ENCODE measurements around the gene FARP1. TPM values are rescaled to one million over a fixed set of nuclear protein-coding genes. Genes with fewer than 3 reads are reported as not detected.

The FARP1 gene
- total and polyA plus RNA-seq, 2 of the 8 experiments (the other 6 are each of a cell fraction or from before 2014, with no cell fraction given): 24.7 to 104 TPM

- Histone ChIP-seq H3K18ac (ENCODE audit: extremely low read depth, low read length) (no peak overlapping the region), H2BK120ac (replicated peaks; ENCODE audit: low read depth, low read length) (no peak overlapping the region), H3K79me1 (ENCODE audit: low read depth, low read length) (no peaks in the 10 kb centered on the region), H3K4me2 (ENCODE audit: insufficient read depth in 1 of 2, low read depth in 2 of 2, low read length in 2 of 2) (no peak overlapping the region), H4K20me1 (replicated peaks in 1 of 2; ENCODE audit: control insufficient read depth in 1 of 2, insufficient read depth in 2 of 2, low read length in 2 of 2) (peaks cover 2 to 3% of the 10 kb centered on the region in 2 experiments), H2BK5ac (ENCODE audit: low read depth, low read length) (no peak overlapping the region), H3K56ac (replicated peaks; ENCODE audit: insufficient read length, low read depth, low read length) (no peak overlapping the region), H3K36me3 (ENCODE audit: control insufficient read depth in 2 of 4, insufficient read depth in 4 of 4, low read length in 3 of 4) (peaks cover 0 to 6% (median 2%) of the 10 kb centered on the region in 4 experiments; a peak in 4 of 8 replicates), H2AFZ (ENCODE audit: low read length) (no peak overlapping the region), H3K27me3 (replicated peaks in 1 of 4; ENCODE audit: control insufficient read depth in 3 of 4, extremely low read depth in 1 of 4, insufficient read depth in 3 of 4, low read length in 3 of 4) (no peaks in the 10 kb centered on the region), H2AK5ac (ENCODE audit: low read depth, low read length) (no peak overlapping the region), H3K23me2 (ENCODE audit: low read depth, low read length) (no peaks in the 10 kb centered on the region), H4K5ac (ENCODE audit: insufficient read length, low read depth, low read length) (no peak overlapping the region), H3K27ac (ENCODE audit: low read depth, low read length) (no peak overlapping the region), H3K9me3 (ENCODE audit: insufficient read depth in 2 of 2, low read depth in 1 of 2, low read length in 1 of 2) (no peaks in the 10 kb centered on the region), H3K79me2 (ENCODE audit: control insufficient read depth in 1 of 2, insufficient read depth in 2 of 2, low read length in 2 of 2) (no peaks in the 10 kb centered on the region), H4K8ac (ENCODE audit: extremely low read depth, insufficient read depth, low read length) (no peak overlapping the region), H2BK12ac (ENCODE audit: low read depth, low read length) (no peak overlapping the region), H3K23ac (ENCODE audit: insufficient read length) (no peak overlapping the region), H3K9ac (replicated peaks in 1 of 4; ENCODE audit: extremely low read depth in 1 of 4, low read depth in 3 of 4, low read length in 3 of 4) (no peak overlapping the region), H2BK20ac (ENCODE audit: low read length) (no peak overlapping the region), H2BK15ac (ENCODE audit: low read length) (no peak overlapping the region), H3K14ac (ENCODE audit: insufficient read length) (no peak overlapping the region), H4K91ac (replicated peaks; ENCODE audit: insufficient read length, low read length) (no peak overlapping the region), H3K4me3 (ENCODE audit: extremely low read depth in 1 of 4, insufficient read depth in 2 of 4, low read depth in 3 of 4, low read length in 4 of 4) (no peak overlapping the region), H3K4me1 (replicated peaks in 1 of 4; ENCODE audit: control insufficient read depth in 3 of 4, insufficient read depth in 4 of 4, low read length in 3 of 4) (no peaks in the 10 kb centered on the region), H3K4ac (replicated peaks; ENCODE audit: insufficient read length, low read depth, low read length) (no peak overlapping the region)
- 91% methylated on average over 12 of the region's 12 CpGs; no CpG with 5 or more reads in 1 of the 2 experiments for WGBS, 2 experiments (ENCODE audit: extremely low coverage in 1 of 2, insufficient coverage in 1 of 2, insufficient read length in 1 of 2, insufficient replicate concordance in 2 of 2, low coverage in 1 of 2, low lambda C conversion rate in 2 of 2, missing lambda C conversion rate in 1 of 2)
- DNase-seq (ENCODE audit: low read depth in 1 of 2, low spot score in 2 of 2) (no peak), FAIRE-seq (no peak)
- POLR2A ChIA-PET (ENCODE audit: partially characterized antibody): interaction anchor here (0.7 kb wide), 1 partner anchor 9 kb away, joined by 4 read pairs; no protein-coding TSS in a partner anchor
- CTCF ChIA-PET (ENCODE audit: partially characterized antibody): interaction anchor here (1.1 to 6.4 kb wide), 5 partner anchors 10 to 402 kb away, joined by 3 to 53 read pairs (median 6); no protein-coding TSS in a partner anchor
- TF ChIP-seq EGR1 (IDR thresholded peaks at IDR 0.05; ENCODE audit: borderline replicate concordance, low read depth, low read length) (no peak), RAD21 (IDR thresholded peaks at IDR 0.05 in 1 of 2, conservative IDR thresholded peaks at IDR 0.05 in 1 of 2; ENCODE audit: low read depth in 2 of 2, low read length in 2 of 2) (peak in 1 of 2 experiments; percentile 1; a peak in 1 of 4 replicates)
Measured at GRCh38 chr13:98436233-98436910, 293.5 kb downstream of the FARP1 start.

Measured in H1 (cell line).